ENCODE results near the gene DLD. TPM values are rescaled to one million over a fixed set of nuclear protein-coding genes. Genes with fewer than 3 reads are reported as not detected.

DLD gene
- polyA plus RNA-seq, 1 donor (not counting 4 experiments of a cell fraction or from before 2014, with no cell fraction given), result 153 TPM

GRCh38 chr7:107934991-107935770, 44.2 kb downstream of the DLD start:
- Histone ChIP-seq H3K27me3 (ENCODE audit: control insufficient read depth, extremely low read depth, insufficient read depth, low read length) (no peaks in the 10 kb centered on the region), H2AFZ (ENCODE audit: control insufficient read depth, low read length) (no peak overlapping the region), H3K9me1 (ENCODE audit: control insufficient read depth, extremely low read depth, insufficient read depth, low read length) (peaks cover 7% of the 10 kb centered on the region), H3K9ac (ENCODE audit: control insufficient read depth, extremely low read depth, insufficient read depth, low read length) (no peak overlapping the region), H3K4me2 (ENCODE audit: control insufficient read depth, extremely low read depth, insufficient read depth, low read depth, low read length) (no peak overlapping the region), H3K4me3 (ENCODE audit: control insufficient read depth in 2 of 3, extremely low read depth in 1 of 3, insufficient read depth in 2 of 3, low read depth in 1 of 3, low read length in 3 of 3) (no peak overlapping the region), H3K9me3 (ENCODE audit: control insufficient read depth, low read depth, low read length) (no peaks in the 10 kb centered on the region), H3K36me3 (ENCODE audit: control insufficient read depth in 2 of 2, extremely low read depth in 1 of 2, insufficient read depth in 2 of 2, low read length in 2 of 2) (peaks cover 19 to 38% of the 10 kb centered on the region in 2 experiments), H3K4me1 (ENCODE audit: control insufficient read depth, extremely low read depth, insufficient read depth, low read length) (peaks cover 29% of the 10 kb centered on the region), H4K20me1 (ENCODE audit: control insufficient read depth, extremely low read depth, insufficient read depth, low read length) (no peaks in the 10 kb centered on the region), H3K27ac (ENCODE audit: control insufficient read depth, insufficient read depth, low read length) (no peak overlapping the region), H3K79me2 (ENCODE audit: control insufficient read depth, insufficient read depth, low read length) (no peaks in the 10 kb centered on the region)
- DNase-seq (ENCODE audit: low read depth, low spot score) (no peak), FAIRE-seq (no peak)
- dilution Hi-C loops (cut with MboI; ENCODE audit: extremely low pct_ligation_motif_present, low sequenced_read_pairs), result no loop called here
- TF ChIP-seq EZH2 (IDR thresholded peaks at IDR 0.05; ENCODE audit: low read length) (no peak), CTCF (optimal IDR thresholded peaks at IDR 0.05 in 1 of 3, IDR thresholded peaks at IDR 0.05 in 1 of 3, conservative IDR thresholded peaks at IDR 0.05 in 1 of 3; ENCODE audit: extremely low read depth in 1 of 3, insufficient read depth in 2 of 3, low read length in 3 of 3) (no peak)

- Histone ChIP-seq H3K4me2 (ENCODE audit: control insufficient read depth, extremely low read depth, insufficient read depth, low read depth, low read length) (no peak overlapping the region), H3K9ac (ENCODE audit: control insufficient read depth, extremely low read depth, insufficient read depth, low read length) (no peak overlapping the region)
- FAIRE-seq, result no peak
These were observed 45.3 kb downstream of the DLD start for GRCh38 chr7:107936312-107936711.

More at GRCh38 chr7:107936312-107936711, 45.3 kb downstream of the DLD start:
- Histone ChIP-seq H3K36me3 (ENCODE audit: control insufficient read depth in 2 of 2, extremely low read depth in 1 of 2, insufficient read depth in 2 of 2, low read length in 2 of 2) (peaks cover 17 to 42% of the 10 kb centered on the region in 2 experiments), H2AFZ (ENCODE audit: control insufficient read depth, low read length) (no peak overlapping the region), H3K4me3 (ENCODE audit: control insufficient read depth in 2 of 3, extremely low read depth in 1 of 3, insufficient read depth in 2 of 3, low read depth in 1 of 3, low read length in 3 of 3) (no peak overlapping the region), H3K27ac (ENCODE audit: control insufficient read depth, insufficient read depth, low read length) (no peak overlapping the region), H3K9me3 (ENCODE audit: control insufficient read depth, low read depth, low read length) (no peaks in the 10 kb centered on the region), H3K27me3 (ENCODE audit: control insufficient read depth, extremely low read depth, insufficient read depth, low read length) (no peaks in the 10 kb centered on the region), H4K20me1 (ENCODE audit: control insufficient read depth, extremely low read depth, insufficient read depth, low read length) (no peaks in the 10 kb centered on the region), H3K4me1 (ENCODE audit: control insufficient read depth, extremely low read depth, insufficient read depth, low read length) (peaks cover 29% of the 10 kb centered on the region), H3K9me1 (ENCODE audit: control insufficient read depth, extremely low read depth, insufficient read depth, low read length) (peaks cover 7% of the 10 kb centered on the region), H3K79me2 (ENCODE audit: control insufficient read depth, insufficient read depth, low read length) (no peaks in the 10 kb centered on the region)
- dilution Hi-C loops (cut with MboI; ENCODE audit: extremely low pct_ligation_motif_present, low sequenced_read_pairs), result no loop called here
- no peak for DNase-seq (ENCODE audit: low read depth, low spot score)
- TF ChIP-seq EZH2 (IDR thresholded peaks at IDR 0.05; ENCODE audit: low read length), result no peak
- TF ChIP-seq CTCF (optimal IDR thresholded peaks at IDR 0.05 in 1 of 3, IDR thresholded peaks at IDR 0.05 in 1 of 3, conservative IDR thresholded peaks at IDR 0.05 in 1 of 3; ENCODE audit: extremely low read depth in 1 of 3, insufficient read depth in 2 of 3, low read length in 3 of 3), result no peak
